K562 (cell line): ENCODE data around the gene BANK1. TPM values are rescaled to one million over a fixed set of nuclear protein-coding genes. Genes with fewer than 3 reads are reported as not detected.

Experiments
- ATAC-seq: fragments of 200-7000 bp; cut with Tn5 transposase; 3 replicates; pipeline ENCODE4 v1.9.1; 2020; ENCODE audit warnings: moderate library complexity
- BruUV-seq: library from RNA; stranded (reverse); fragments of 400-500 nt; replicated peaks from 2 replicates; lab custom pipeline; 2021; lab: Mats Ljungman, UMichigan
- CTCF ChIA-PET: fragments of 300-600 bp; formaldehyde crosslinking; extraction: SDS; loops from one replicate; lab custom pipeline; 2021; ENCODE audit warnings: low intra/inter-chr PET ratio; lab: Yijun Ruan, JAX
- POLR2A ChIA-PET: fragments of 300-600, 350-650 bp; sonication (Branson Sonifier 250); formaldehyde crosslinking; extraction: SDS; loops from one replicate; lab custom pipeline; 2021; ENCODE audit warnings: antibody characterized with exemption, inconsistent platforms; lab: Yijun Ruan, JAX
- DNase-seq, 4 experiments: peaks; one replicate each; pipeline versions ENCODE4 v3.0.0 to v3.0.0-alpha.2; 2011 to 2018; ENCODE audit warnings: low spot score in 3 of 4, mixed read lengths in 3 of 4; ENCODE audit errors: extremely low read depth in 1 of 4
- FAIRE-seq: peaks from 2 replicates; lab custom pipeline; 2011; peaks lifted over from hg19 to GRCh38; lab: Jason Lieb, UNC
- H2AFZ ChIP-seq: 2 replicates; pipeline ENCODE4 v1.6.0; 2011; ENCODE audit warnings: low read depth, low read length, control low read depth, inconsistent platforms
- H3K27ac ChIP-seq: fragments of 200-600 bp; 3 replicates; pipeline ENCODE4 v1.8.0; 2011; ENCODE audit warnings: low read depth, mild to moderate bottlenecking, control low read depth, inconsistent platforms, low read length, moderate library complexity, mixed read lengths; ENCODE audit errors: extremely low read depth
- H3K27me3 ChIP-seq, 2 experiments: fragments of 300-600 bp in 1 of 2; 2 replicates in 1 of 2; 3 replicates in 1 of 2; pipeline versions ENCODE4 v1.6.0 to v1.8.0; 2011; ENCODE audit warnings: inconsistent platforms in 2 of 2, low read length in 2 of 2, mild to moderate bottlenecking in 1 of 2, mixed read lengths in 1 of 2, moderate library complexity in 1 of 2; ENCODE audit not compliant: control insufficient read depth in 2 of 2, insufficient read depth in 2 of 2
- H3K36me3 ChIP-seq: fragments of 300-600 bp; 3 replicates; pipeline ENCODE4 v1.8.0; 2011; ENCODE audit warnings: mild to moderate bottlenecking, low read length, inconsistent platforms; ENCODE audit not compliant: control insufficient read depth, insufficient read depth
- H3K4me1 ChIP-seq, 2 experiments: fragments of 200-600 bp in 1 of 2; replicated peaks in 1 of 2; 2 replicates in 1 of 2; 3 replicates in 1 of 2; pipeline versions ENCODE4 v1.5.1 to v1.8.0; 2011; ENCODE audit warnings: inconsistent platforms in 2 of 2, low read length in 2 of 2, mild to moderate bottlenecking in 1 of 2, mixed read lengths in 1 of 2, moderate library complexity in 1 of 2; ENCODE audit not compliant: control insufficient read depth in 2 of 2, insufficient read depth in 2 of 2
- H3K4me2 ChIP-seq: 2 replicates; pipeline ENCODE4 v1.6.1; 2011; ENCODE audit warnings: low read length, control low read depth, inconsistent platforms, mixed read lengths; ENCODE audit not compliant: insufficient read depth
- H3K4me3 ChIP-seq: fragments of 200-600 bp; sonication (generic), shearing (Covaris generic); 2 replicates; pipeline ENCODE4 v1.5.1; 2016; ENCODE audit warnings: control low read depth, inconsistent platforms
- H3K79me2 ChIP-seq: fragments of 200-600 bp; 3 replicates; pipeline ENCODE4 v1.8.0; 2011; ENCODE audit warnings: low read length, inconsistent platforms; ENCODE audit not compliant: control insufficient read depth, insufficient read depth
- H3K9ac ChIP-seq, 2 experiments: 2 replicates each; pipeline versions ENCODE4 v1.6.0 to v1.6.1; 2011; ENCODE audit warnings: low read depth in 2 of 2, low read length in 2 of 2, control low read depth in 1 of 2, inconsistent platforms in 1 of 2, mild to moderate bottlenecking in 1 of 2, mixed read lengths in 1 of 2; ENCODE audit not compliant: insufficient read depth in 1 of 2
- H3K9me1 ChIP-seq: one replicate; pipeline ENCODE4 v1.6.0; 2011; ENCODE audit warnings: inconsistent platforms, mild to moderate bottlenecking, low read length, moderate library complexity; ENCODE audit not compliant: control insufficient read depth, insufficient read depth
- H3K9me3 ChIP-seq: replicated peaks from 2 replicates; pipeline ENCODE4 v1.5.1; 2011; ENCODE audit warnings: low read depth, low read length, inconsistent platforms; ENCODE audit not compliant: control insufficient read depth, insufficient read depth
- H4K20me1 ChIP-seq: replicated peaks from 2 replicates; pipeline ENCODE4 v1.6.1; 2011; ENCODE audit warnings: low read length, inconsistent platforms, mixed read lengths; ENCODE audit not compliant: control insufficient read depth, insufficient read depth
- FOSL1 ChIP-seq: fragments of 200-800 bp; sonication (Bioruptor generic); conservative IDR thresholded peaks from 2 replicates; pipeline ENCODE4 v1.6.1; 2016; ENCODE audit warnings: missing genetic modification characterization, missing compliant biosample characterization
- HEY1 ChIP-seq: fragments of 250-450 bp; sonication (Bioruptor Pico); IDR thresholded peaks from 2 replicates; pipeline ENCODE4 v1.5.0; 2020; ENCODE audit warnings: mild to moderate bottlenecking, moderate library complexity, borderline replicate concordance
- HNRNPLL ChIP-seq: fragments of 200-400 bp; formaldehyde crosslinking; IDR thresholded peaks from 2 replicates; pipeline ENCODE4 v1.6.1; 2017; ENCODE audit warnings: low read length, low read depth, mild to moderate bottlenecking; ENCODE audit not compliant: poor library complexity, severe bottlenecking
- KLF6 ChIP-seq: fragments of 250-450 bp; sonication (Bioruptor Pico); IDR thresholded peaks from 2 replicates; pipeline ENCODE4 v1.4.0; 2020; ENCODE audit warnings: mild to moderate bottlenecking, moderate library complexity, borderline replicate concordance
- POLR2A ChIP-seq: fragments of 450-650 bp; conservative IDR thresholded peaks from 2 replicates; pipeline ENCODE4 v1.6.1; 2016
- ZNF263 ChIP-seq: sonication (generic); formaldehyde crosslinking; IDR thresholded peaks from 2 replicates; pipeline ENCODE4 v1.8.0; 2022; ENCODE audit warnings: mild to moderate bottlenecking, missing genetic modification reagents, borderline replicate concordance
- ZNF830 ChIP-seq: fragments of 250-450 bp; sonication (Bioruptor Pico); IDR thresholded peaks from 2 replicates; pipeline ENCODE4 v1.5.0; 2021; ENCODE audit warnings: mild to moderate bottlenecking
- WGBS: fragments of 100-300 bp; shearing (Covaris generic); methylation state at CpG from one replicate; pipeline ENCODE4 v1.1.6; 2016; ENCODE audit warnings: low coverage, mixed read lengths; ENCODE audit not compliant: insufficient coverage; ENCODE audit errors: missing lambda C conversion rate; 5-methylcytosine and 5-hydroxymethylcytosine counted together
- in situ Hi-C: fragments of 300-500 bp; cut with MboI; formaldehyde crosslinking; loops from 4 replicates; pipeline ENCODE4 v1.15.0; 2018; ENCODE audit warnings: inconsistent platforms, mixed read lengths
- intact Hi-C: fragments of 100-400 bp; cut with micrococcal nuclease; formaldehyde crosslinking; loops from 2 replicates; pipeline ENCODE4 v1.14.2; 2022
- polyA plus RNA-seq, 8 experiments: library from polyadenylated mRNA; depleted of rRNA in 4 of 8; stranded (reverse) in 5 of 8; unstranded in 3 of 8; fragments of >200 nt; fragmentation: Nextera tagmentation in 2 of 8; fragmentation: Illumina TruSeq in 1 of 8; extraction: Ambion mirVana in 2 of 8; extraction: Trizol in 1 of 8; gene quantifications; 2 replicates each; pipeline versions ENCODE4 v1.2.1 to v1.2.3, GENCODE V29; 2011 to 2014; ENCODE audit warnings: inconsistent platforms in 1 of 8, missing spikeins in 1 of 8
- total RNA-seq, 7 experiments: library from RNA; depleted of rRNA in 6 of 7; stranded (reverse); fragments of >200 nt in 6 of 7; fragmentation: Illumina TruSeq in 2 of 7; extraction: Trizol in 2 of 7; gene quantifications; 2 replicates each; pipeline versions ENCODE4 v1.2.1 to v1.2.3, GENCODE V29; 2011 to 2021; ENCODE audit warnings: low replicate concordance in 1 of 7
- TF ChIP-seq, protein P1 (sequence below): fragments of 450-650 bp; IDR thresholded peaks from 2 replicates; pipeline ENCODE4 v1.6.1; 2016; ENCODE audit warnings: antibody characterized with exemption
- TF ChIP-seq, protein P2 (sequence below): fragments of 450-650 bp; formaldehyde crosslinking; IDR thresholded peaks from 2 replicates; pipeline ENCODE4 v1.4.0; 2022; ENCODE audit warnings: missing genetic modification characterization

BANK1 gene
- total and polyA plus RNA-seq, 9 of the 15 experiments (the other 6 are each of a cell fraction or from before 2014, with no cell fraction given): not detected

DNA sequence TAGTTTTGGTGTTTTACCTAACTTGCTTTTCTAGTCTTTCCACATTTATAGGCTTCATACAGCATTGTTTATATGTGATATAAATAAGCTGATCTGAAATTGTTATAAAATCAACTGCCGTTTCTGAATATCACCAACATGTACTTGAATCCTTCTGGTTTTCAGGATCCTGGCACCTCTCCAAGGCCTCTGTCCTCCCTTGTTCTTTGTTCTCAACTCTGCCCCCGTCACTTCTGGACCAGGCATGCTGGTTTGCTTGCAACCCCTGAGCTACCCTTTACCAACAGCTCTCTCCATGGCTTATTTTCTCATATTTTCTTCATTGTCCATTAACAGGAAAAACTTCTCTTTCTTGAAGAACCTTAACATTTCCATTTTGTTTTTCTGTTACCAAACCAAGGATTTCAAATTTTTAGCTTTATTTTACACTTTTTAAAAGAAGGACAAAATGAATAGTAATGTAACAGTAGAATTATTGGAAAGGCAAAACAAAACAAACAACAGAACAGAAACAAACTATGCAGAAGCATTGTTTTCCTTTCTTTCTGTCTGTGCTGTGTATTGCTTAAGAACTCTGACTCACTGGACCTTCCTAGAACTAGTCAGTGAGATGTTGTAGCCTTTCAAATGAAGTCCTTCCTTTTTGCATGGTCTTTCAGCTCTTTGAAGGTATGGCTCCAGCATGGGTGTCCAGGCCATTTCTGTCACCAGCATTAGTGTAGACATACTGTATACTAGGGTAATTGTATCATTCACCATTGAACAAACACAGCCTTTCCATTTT lies 44.8 kb downstream of the BANK1 start:
- H3K4me2 ChIP-seq: no peak overlapping the region
- 0% methylated on average over 2 of the region's 2 CpGs for WGBS
- ChIA-PET POLR2A (no interaction called here), CTCF (no interaction called here)
- no peaks in the 10 kb centered on the region for H3K4me1 ChIP-seq
- H3K9me3 ChIP-seq: no peaks in the 10 kb centered on the region
- BruUV-seq: no TSS peak
- in situ Hi-C loops (no loop called here), intact Hi-C loops (no loop called here)
- H3K79me2 ChIP-seq: no peaks in the 10 kb centered on the region
- H3K4me3 ChIP-seq: no peak overlapping the region
- no peaks in the 10 kb centered on the region for H3K36me3 ChIP-seq
- H3K9ac ChIP-seq: no peak overlapping the region
- FAIRE-seq (no peak), DNase-seq (no peak), ATAC-seq (no peak)
- no peaks in the 10 kb centered on the region for H3K9me1 ChIP-seq
- H3K27ac ChIP-seq: no peak overlapping the region
- TF ChIP-seq HNRNPLL: no peak
- no peak for TF ChIP-seq KLF6 (CRISPR knock-in tag)
- no peak for TF ChIP-seq ZNF830 (CRISPR knock-in tag)
- TF ChIP-seq, protein P1, sequence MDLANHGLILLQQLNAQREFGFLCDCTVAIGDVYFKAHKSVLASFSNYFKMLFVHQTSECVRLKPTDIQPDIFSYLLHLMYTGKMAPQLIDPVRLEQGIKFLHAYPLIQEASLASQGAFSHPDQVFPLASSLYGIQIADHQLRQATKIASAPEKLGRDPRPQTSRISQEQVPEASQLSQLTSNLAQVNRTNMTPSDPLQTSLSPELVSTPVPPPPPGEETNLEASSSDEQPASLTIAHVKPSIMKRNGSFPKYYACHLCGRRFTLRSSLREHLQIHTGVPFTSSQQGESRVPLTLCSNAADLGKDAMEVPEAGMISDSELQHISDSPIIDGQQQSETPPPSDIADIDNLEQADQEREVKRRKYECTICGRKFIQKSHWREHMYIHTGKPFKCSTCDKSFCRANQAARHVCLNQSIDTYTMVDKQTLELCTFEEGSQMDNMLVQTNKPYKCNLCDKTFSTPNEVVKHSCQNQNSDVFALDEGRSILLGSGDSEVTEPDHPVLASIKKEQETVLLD: no peak
- TF ChIP-seq HEY1: no peak
- TF ChIP-seq ZNF263 (CRISPR knock-in tag): no peak
- TF ChIP-seq POLR2A: no peak
- TF ChIP-seq, protein P2, sequence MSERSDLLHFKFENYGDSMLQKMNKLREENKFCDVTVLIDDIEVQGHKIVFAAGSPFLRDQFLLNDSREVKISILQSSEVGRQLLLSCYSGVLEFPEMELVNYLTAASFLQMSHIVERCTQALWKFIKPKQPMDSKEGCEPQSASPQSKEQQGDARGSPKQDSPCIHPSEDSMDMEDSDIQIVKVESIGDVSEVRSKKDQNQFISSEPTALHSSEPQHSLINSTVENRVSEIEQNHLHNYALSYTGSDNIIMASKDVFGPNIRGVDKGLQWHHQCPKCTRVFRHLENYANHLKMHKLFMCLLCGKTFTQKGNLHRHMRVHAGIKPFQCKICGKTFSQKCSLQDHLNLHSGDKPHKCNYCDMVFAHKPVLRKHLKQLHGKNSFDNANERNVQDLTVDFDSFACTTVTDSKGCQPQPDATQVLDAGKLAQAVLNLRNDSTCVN (CRISPR knock-in tag): no peak
- no peak for TF ChIP-seq FOSL1 (tag)
- no peaks in the 10 kb centered on the region for H4K20me1 ChIP-seq
- no peaks in the 10 kb centered on the region for H3K27me3 ChIP-seq
- H2AFZ ChIP-seq: no peak overlapping the region
